Measurements from ENCODE around the gene BOK. TPM values are rescaled to one million over a fixed set of nuclear protein-coding genes. Genes with fewer than 3 reads are reported as not detected.

BOK gene
- total and polyA plus RNA-seq, 2 donors (not counting 3 experiments of a cell fraction or from before 2014, with no cell fraction given) = 76.0 to 95.5 TPM

DNA sequence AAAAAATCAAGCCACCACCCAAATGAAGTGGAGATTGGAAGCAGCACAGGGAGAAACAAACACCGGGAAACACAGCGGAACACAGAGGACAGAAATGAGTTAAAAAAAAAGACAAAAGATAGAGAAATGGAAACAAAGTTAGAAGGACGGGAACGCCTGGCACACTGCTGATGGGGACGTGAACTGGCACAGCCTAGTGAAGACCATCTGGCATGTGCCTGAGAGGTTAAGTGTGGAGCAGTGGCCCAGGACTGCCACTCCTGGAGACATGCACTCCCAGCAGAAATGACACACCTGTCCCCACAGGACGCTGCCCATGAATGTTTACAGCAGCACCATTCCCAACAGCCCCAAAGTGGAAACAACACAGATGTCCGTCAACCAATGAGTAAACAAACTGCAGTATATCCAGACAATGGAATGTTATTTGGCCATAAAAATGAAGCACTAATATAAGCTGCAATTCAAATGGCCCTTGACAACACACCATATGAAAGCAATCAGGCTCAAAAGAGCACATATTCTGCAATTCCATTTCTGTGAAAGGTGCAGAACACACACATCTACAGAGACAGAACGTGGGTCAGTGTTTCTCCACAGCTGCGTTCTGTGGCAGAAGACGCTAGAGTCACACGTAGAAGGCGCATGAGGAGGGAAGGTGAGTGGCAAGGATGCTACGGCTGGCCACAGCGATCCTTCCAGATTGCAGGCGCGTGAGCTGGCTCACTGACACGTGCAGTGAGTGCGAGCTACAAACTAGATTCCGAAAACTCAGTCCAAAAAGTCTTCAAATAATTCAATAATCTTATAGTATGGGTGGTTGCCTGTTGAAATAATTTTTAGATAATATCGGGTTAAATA, 53.8 kb downstream of the BOK start:
- H3K79me2 ChIP-seq (ENCODE audit: control insufficient read depth, insufficient read depth, low read length) = peaks cover 21% of the 10 kb centered on the region
- intact Hi-C loops (cut with micrococcal nuclease) = no loop called here
- dilution Hi-C loops (cut with MboI; ENCODE audit: extremely low pct_ligation_motif_present, low sequenced_read_pairs) = no loop called here
- POLR2A ChIA-PET = no interaction called here
- H3K9me1 ChIP-seq (replicated peaks; ENCODE audit: control insufficient read depth, extremely low read depth, insufficient read depth, low read length) = no peaks in the 10 kb centered on the region
- H3K4me3 ChIP-seq (replicated peaks in 1 of 3; ENCODE audit: insufficient read depth in 1 of 3, low read depth in 1 of 3, low read length in 3 of 3) = no peak overlapping the region
- no peak overlapping the region for H3K27ac ChIP-seq (ENCODE audit: insufficient read depth, low read depth, low read length)
- H3K27me3 ChIP-seq (ENCODE audit: control insufficient read depth in 2 of 2, insufficient read depth in 2 of 2, low read length in 2 of 2) = no peaks in the 10 kb centered on the region
- no peak overlapping the region for H2AFZ ChIP-seq (ENCODE audit: low read depth, low read length)
- H3K4me2 ChIP-seq (ENCODE audit: insufficient read depth, low read length) = no peak overlapping the region
- CTCF ChIA-PET = no interaction called here
- BruUV-seq (replicated peaks) = no TSS peak
- DNase-seq (ENCODE audit: low read depth, low spot score) (no peak), FAIRE-seq (no peak)
- no peaks in the 10 kb centered on the region for H3K36me3 ChIP-seq (ENCODE audit: control insufficient read depth in 2 of 2, extremely low read depth in 1 of 2, insufficient read depth in 2 of 2, low read length in 2 of 2)
- H4K20me1 ChIP-seq (replicated peaks; ENCODE audit: control insufficient read depth, extremely low read depth, insufficient read depth, low read length) = no peaks in the 10 kb centered on the region
- TF ChIP-seq JUN (IDR thresholded peaks at IDR 0.05; ENCODE audit: borderline replicate concordance, insufficient read depth, insufficient read length, low read depth) (no peak), POLR2A (IDR thresholded peaks at IDR 0.05; ENCODE audit: low read depth, low read length) (no peak), MYC (IDR thresholded peaks at IDR 0.05; ENCODE audit: low read depth, low read length) (no peak), GATA2 (IDR thresholded peaks at IDR 0.05; ENCODE audit: insufficient read depth, insufficient read length, low read depth, low read length) (no peak), CTCF (IDR thresholded peaks at IDR 0.05; ENCODE audit: extremely low read depth in 1 of 2, insufficient read depth in 1 of 2, low read depth in 1 of 2, low read length in 2 of 2) (no peak), FOS (IDR thresholded peaks at IDR 0.05; ENCODE audit: borderline replicate concordance, insufficient read depth, low read length) (no peak), POLR2AphosphoS5 (IDR thresholded peaks at IDR 0.05; ENCODE audit: insufficient read depth, low read depth, low read length) (no peak), MAX (IDR thresholded peaks at IDR 0.05; ENCODE audit: insufficient read depth, insufficient read length) (no peak), EZH2 (IDR thresholded peaks at IDR 0.05; ENCODE audit: borderline replicate concordance, low read depth, low read length, severe bottlenecking) (no peak)
- H3K9me3 ChIP-seq (replicated peaks; ENCODE audit: control insufficient read depth, insufficient read depth, low read length) = no peaks in the 10 kb centered on the region
- peaks cover 8% of the 10 kb centered on the region for H3K4me1 ChIP-seq (ENCODE audit: control insufficient read depth, extremely low read depth, insufficient read depth, low read length)
- no peak overlapping the region for H3K9ac ChIP-seq (replicated peaks; ENCODE audit: extremely low read depth, insufficient read depth, low read length)
